Activated CD4-positive, alpha-beta T cell treated with anti-CD3 and anti-CD28 coated beads, Interleukin-2, amount 50 U/mL, for 1 hour (primary cell): ENCODE data around the gene KRTAP13-4.

Source experiments
- DNase-seq: peaks from one replicate; pipeline ENCODE4 v3.0.0-alpha.2; 2020

Gene KRTAP13-4

DNA sequence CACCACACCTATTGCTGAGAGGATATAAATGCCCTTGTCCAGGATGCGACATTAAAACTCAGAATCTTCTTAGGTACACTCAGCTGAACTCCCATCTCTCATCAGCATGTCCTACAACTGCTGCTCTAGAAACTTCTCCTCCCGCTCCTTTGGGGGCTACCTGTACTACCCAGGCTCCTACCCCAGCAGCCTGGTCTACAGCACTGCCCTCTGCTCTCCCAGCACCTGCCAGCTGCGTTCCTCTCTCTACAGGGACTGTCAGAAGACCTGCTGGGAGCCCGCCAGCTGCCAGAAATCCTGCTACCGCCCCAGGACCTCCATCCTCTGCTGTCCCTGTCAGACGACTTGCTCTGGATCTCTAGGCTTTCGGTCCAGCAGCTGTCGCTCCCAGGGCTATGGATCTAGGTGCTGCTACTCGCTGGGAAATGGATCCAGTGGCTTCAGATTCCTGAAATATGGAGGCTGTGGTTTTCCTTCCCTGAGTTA lies at the start of gene KRTAP13-4:
TSS of gene KRTAP13-4 (plus strand) at position 51 of the 486 bp plus-strand sequence. CDS start at position 107, 56 bp downstream.
- no peak for DNase-seq

- DNase-seq, result no peak
Measured at GRCh38 chr21:30382201-30382600, 47.8 kb upstream of the KRTAP13-4 start.

GRCh38 chr21:30391492-30392025 lies 38.5 kb upstream of the KRTAP13-4 start:
- no peak for DNase-seq

DNA sequence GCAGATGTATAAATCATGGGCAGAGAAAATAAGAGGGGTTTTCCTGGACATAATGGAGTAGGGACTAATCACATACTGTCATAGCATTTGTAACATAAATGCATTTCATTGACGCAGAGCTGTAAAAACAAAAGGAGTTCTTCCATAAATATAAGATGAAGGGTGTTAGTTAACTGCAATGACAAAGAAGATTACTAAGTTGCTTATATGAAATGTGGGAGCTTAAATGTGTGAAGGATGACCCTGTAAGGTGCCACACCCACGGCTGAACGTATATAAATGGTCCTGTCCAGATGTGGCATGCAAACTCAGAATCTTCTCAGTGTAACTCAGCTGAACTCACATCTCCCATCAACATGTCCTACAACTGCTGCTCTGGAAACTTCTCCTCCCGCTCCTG lies 34.3 kb upstream of the KRTAP13-4 start, which contains the start of gene KRTAP13-1:
TSS of gene KRTAP13-1 (plus strand) at position 301 of the 400 bp plus-strand sequence. CDS start at position 357, 56 bp downstream.
- DNase-seq, result no peak

DNA sequence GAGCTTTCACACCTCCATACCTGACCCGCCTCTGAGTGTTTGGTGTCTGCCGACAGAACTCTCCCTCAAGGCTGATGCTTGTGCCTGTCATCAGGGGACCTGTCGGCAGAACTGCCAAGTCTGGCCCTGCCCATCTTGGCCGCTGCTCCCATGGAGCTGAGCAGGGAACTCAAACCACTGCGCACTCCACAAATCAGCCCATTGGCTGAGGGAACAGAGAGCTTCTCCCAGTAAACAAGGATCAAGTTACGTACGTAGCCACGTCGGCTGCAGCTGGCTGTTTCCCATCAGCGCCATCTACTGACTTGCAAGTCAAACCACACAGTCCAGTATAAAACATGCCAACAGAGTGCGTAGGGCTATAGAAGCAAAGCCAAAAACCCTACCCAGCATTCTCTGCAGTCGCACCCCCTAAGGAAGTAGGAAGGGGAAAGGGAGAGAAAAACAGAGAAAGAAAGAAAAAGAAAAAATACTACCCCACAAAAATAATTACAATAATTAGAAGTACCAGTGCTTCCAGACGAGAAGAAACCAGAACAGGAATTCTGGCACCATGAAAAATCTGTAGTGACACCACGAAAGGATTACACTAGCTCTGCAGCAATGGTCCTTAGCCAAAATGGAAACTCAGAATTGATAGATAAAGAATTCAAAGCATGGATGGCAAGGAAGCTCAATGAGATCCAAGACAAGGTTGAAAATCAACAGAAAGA lies 21.1 kb upstream of the KRTAP13-4 start:
- no peak for DNase-seq

GRCh38 chr21:30415993-30416392 lies 14.0 kb upstream of the KRTAP13-4 start:
- no peak for DNase-seq

DNA sequence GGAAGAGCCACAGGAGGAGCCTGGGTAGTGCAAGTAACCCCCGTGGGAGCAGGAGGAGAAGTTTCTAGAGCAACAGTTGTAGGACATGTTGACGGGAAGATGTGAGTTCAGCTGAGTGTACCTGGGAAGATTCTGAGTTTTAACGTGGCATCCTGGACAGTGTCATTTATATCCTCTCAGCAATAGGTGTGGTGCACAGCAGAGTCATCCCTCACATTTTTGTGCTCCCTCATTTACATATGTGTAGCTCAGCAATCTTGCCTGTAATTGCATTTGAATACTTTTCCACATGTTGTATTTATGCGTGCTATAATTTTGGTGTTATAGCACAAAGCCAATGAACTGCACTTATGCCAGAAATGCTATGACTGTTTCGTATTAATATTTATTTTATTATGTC lies 4.2 kb upstream of the KRTAP13-4 start, which contains the start of gene KRTAP13-3:
TSS of gene KRTAP13-3 (minus strand) at position 101 of the 400 bp plus-strand sequence. CDS start at position 87, 14 bp downstream.
- no peak for DNase-seq

DNA sequence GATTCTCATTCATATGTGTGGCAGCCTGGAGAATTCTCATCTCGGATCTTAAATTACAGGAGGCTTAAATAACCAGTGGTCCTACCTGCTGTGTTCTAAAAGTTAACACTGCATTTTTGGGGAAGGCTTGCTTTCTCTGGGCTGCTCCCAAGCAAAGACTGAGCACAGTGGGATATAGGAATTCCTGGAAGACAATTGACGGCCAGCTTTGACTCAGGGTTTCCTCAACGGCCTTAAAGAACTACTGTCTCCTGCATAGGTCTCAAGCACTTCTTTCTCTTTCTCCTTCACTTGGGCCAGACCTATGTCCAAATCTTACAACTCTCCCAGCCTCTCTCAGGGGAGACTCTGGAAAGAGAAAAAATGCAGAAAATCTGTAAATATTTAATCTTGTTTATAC lies 3.3 kb upstream of the KRTAP13-4 start:
- DNase-seq, result no peak

- DNase-seq, result no peak
Measured at GRCh38 chr21:30434033-30434631, 4.1 kb downstream of the KRTAP13-4 start.

DNA sequence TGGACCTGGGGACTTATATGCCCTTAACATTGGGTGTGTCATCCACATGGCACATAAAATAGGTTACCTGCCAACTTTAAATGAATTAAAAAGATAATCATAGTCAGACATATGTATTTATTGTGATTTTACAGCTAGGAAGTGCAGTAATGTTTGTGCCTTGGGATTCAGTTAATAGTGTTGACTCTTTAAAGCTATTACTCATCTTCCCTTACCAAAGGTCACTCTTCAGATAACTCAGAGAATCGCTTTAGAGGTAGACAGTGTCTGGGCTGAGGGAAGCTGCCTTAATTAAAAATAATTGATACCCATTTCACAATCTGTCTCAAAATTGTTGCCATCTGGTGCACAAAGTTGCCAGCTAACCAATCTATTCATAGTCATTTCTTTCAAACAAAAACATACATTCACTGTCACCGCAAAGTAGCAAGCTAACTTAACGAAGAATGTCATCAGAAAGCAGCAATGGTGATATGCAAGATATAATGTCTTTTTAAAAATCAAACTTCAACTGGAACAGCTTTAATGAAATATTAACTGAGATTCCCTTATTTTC lies 7.1 kb downstream of the KRTAP13-4 start:
- no peak for DNase-seq

- no peak for DNase-seq
Measured at GRCh38 chr21:30439975-30440374, 10.0 kb downstream of the KRTAP13-4 start, which contains the start of gene KRTAP15-1. Gene KRTAP15-1 (plus strand): TSS chr21:30440275. CDS start chr21:30440328, 53 bp downstream.

- DNase-seq, result no peak
Measured at GRCh38 chr21:30443226-30443625, 13.2 kb downstream of the KRTAP13-4 start.

DNA sequence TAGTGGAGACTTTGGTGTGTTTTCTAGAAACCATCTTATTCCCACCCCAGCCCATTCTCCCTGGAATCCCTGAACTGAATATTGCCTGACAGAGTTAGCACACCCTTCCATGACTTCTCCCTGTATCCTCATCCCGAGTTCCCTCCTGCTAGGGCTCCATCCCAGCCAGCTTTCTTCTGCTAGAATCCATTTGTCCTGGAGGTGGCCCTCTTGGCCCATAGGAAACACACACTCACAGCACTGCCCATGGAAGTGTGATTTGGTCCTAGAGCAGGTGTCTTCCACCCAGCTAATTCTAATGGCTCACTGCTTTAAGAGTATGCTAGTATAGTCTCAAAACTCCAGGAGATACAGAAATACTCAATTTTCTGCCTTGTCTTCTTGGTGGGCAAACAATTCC lies 14.2 kb downstream of the KRTAP13-4 start:
- no peak for DNase-seq

- DNase-seq, result no peak
Measured at GRCh38 chr21:30447056-30447455, 17.0 kb downstream of the KRTAP13-4 start.

DNA sequence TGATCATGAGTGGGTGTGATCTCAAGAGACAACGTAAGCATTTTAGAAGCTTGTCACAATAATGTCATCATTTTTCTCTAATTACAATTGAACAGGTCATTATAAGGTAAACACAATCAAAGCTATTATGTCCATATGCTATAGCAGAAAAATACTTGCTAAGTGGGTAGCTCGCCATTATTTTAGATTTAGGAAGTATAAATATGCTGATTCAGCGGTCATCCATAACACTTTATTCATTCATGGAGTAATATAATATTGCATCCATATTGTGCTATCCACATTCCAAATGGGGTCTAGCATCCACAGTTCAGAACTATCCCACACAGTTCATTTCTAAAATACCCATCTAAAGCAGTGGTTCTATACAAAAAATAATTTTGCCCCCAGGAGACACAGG lies 18.5 kb downstream of the KRTAP13-4 start:
- no peak for DNase-seq

GRCh38 chr21:30463713-30464112 lies 33.7 kb downstream of the KRTAP13-4 start:
- DNase-seq, result no peak

GRCh38 chr21:30468900-30469714 lies 39.1 kb downstream of the KRTAP13-4 start:
- no peak for DNase-seq

- DNase-seq, result no peak
Measured at GRCh38 chr21:30478004-30478403, 48.0 kb downstream of the KRTAP13-4 start.

GRCh38 chr21:30479259-30479658 lies 49.2 kb downstream of the KRTAP13-4 start:
- no peak for DNase-seq

DNA sequence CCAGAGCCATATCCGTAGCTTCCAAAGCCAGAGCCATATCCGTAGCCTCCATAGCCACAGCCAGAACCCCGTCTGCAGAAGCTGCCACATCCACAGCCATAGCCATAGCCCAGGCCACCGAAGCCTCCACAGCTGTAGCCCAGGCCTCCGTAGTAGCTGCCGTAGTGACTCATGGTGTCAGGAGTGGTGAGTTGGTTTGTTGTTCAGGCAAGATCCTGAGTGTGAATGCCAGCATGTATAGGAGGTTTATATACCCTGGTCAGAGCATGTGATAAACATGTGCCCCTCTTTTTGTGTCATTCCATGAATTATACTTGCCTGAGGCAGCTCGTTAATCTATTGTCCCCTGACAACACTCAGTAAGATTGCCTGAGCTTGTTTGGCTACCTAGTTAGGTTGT lies 50.1 kb downstream of the KRTAP13-4 start, which contains the start of gene KRTAP19-1:
TSS of gene KRTAP19-1 (minus strand) at position 223 of the 400 bp plus-strand sequence. CDS start at position 173, 50 bp downstream.
- DNase-seq, result no peak
